Left ventricle myocardium inferior (tissue), 1 donor: ENCODE data around the gene LRIG1. TPM values are rescaled to one million over a fixed set of nuclear protein-coding genes. Genes with fewer than 3 reads are reported as not detected.
A peak's percentile ranks its signal among the peaks of the same experiment; 100 is the strongest.

Experiments
- DNase-seq: peaks from one replicate; pipeline ENCODE4 v3.0.0-alpha.2; 2020
- H3K27ac ChIP-seq: fragments of 200-600 bp; replicated peaks from 2 replicates; pipeline ENCODE4 v1.8.0; 2021
- H3K27me3 ChIP-seq: fragments of 200-600 bp; 2 replicates; pipeline ENCODE4 v1.8.0; 2021; ENCODE audit warnings: low read depth
- H3K36me3 ChIP-seq: fragments of 200-600 bp; 2 replicates; pipeline ENCODE4 v1.8.0; 2021
- H3K4me1 ChIP-seq: fragments of 200-600 bp; 2 replicates; pipeline ENCODE4 v1.8.0; 2021
- H3K4me3 ChIP-seq: fragments of 200-600 bp; 2 replicates; pipeline ENCODE4 v1.8.0; 2021; ENCODE audit warnings: mild to moderate bottlenecking, moderate library complexity
- H3K9me3 ChIP-seq: fragments of 200-600 bp; replicated peaks from 2 replicates; pipeline ENCODE4 v1.8.0; 2021
- CTCF ChIP-seq: fragments of 200-600 bp; IDR thresholded peaks from 2 replicates; pipeline ENCODE4 v1.8.0; 2021; ENCODE audit warnings: antibody characterized with exemption, mild to moderate bottlenecking, borderline replicate concordance
- intact Hi-C: fragments of 100-400 bp; cut with micrococcal nuclease; formaldehyde crosslinking; loops from one replicate; pipeline ENCODE4 v1.11.0; 2022
- total RNA-seq: library from RNA; stranded (reverse); fragmentation: NEBNext Ultra II Directional; extraction: Animal tissue kit (Norgen Biotek cat#: 25700); gene quantifications from one replicate; pipeline ENCODE4 v1.2.1, GENCODE V29; 2021
- donor health status: DM: no; HTN: yes; CAD: no; lungs with severe emphysema.

Gene LRIG1
- total RNA-seq, 1 donor from 2014 or later = 137 TPM

- no peaks in the 10 kb centered on the region for H3K9me3 ChIP-seq
- H3K27ac ChIP-seq = no peak overlapping the region
- intact Hi-C loops = no loop called here
- H3K27me3 ChIP-seq = no peaks in the 10 kb centered on the region
- H3K4me1 ChIP-seq = peaks cover 93% of the 10 kb centered on the region
- H3K36me3 ChIP-seq = no peaks in the 10 kb centered on the region
- no peak for DNase-seq
- no peak overlapping the region for H3K4me3 ChIP-seq
- TF ChIP-seq CTCF = no peak
Observed at GRCh38 chr3:66438046-66438445, 62.8 kb downstream of the LRIG1 start.

GRCh38 chr3:66437341-66437929 is 63.4 kb downstream of the LRIG1 start:
- H3K4me1 ChIP-seq = peaks cover 93% of the 10 kb centered on the region
- intact Hi-C loops = no loop called here
- DNase-seq = no peak
- H3K27me3 ChIP-seq = no peaks in the 10 kb centered on the region
- TF ChIP-seq CTCF = no peak
- no peak overlapping the region for H3K27ac ChIP-seq
- H3K9me3 ChIP-seq = no peaks in the 10 kb centered on the region
- H3K4me3 ChIP-seq = no peak overlapping the region
- no peaks in the 10 kb centered on the region for H3K36me3 ChIP-seq

- Histone ChIP-seq H3K27ac (peak overlapping the region; percentile 25), H3K4me3 (no peak overlapping the region), H3K4me1 (peaks cover 93% of the 10 kb centered on the region)
Observed at GRCh38 chr3:66435989-66436388, 64.8 kb downstream of the LRIG1 start.

GRCh38 chr3:66434726-66435125 is 66.1 kb downstream of the LRIG1 start:
- intact Hi-C loops = no loop called here
- Histone ChIP-seq H3K9me3 (no peaks in the 10 kb centered on the region), H3K27me3 (no peaks in the 10 kb centered on the region), H3K4me3 (no peak overlapping the region), H3K36me3 (no peaks in the 10 kb centered on the region), H3K4me1 (peaks cover 92% of the 10 kb centered on the region), H3K27ac (no peak overlapping the region)
- TF ChIP-seq CTCF = no peak
- no peak for DNase-seq

More at GRCh38 chr3:66435989-66436388, 64.8 kb downstream of the LRIG1 start:
- no peak for DNase-seq
- intact Hi-C loops = no loop called here
- TF ChIP-seq CTCF = no peak
- Histone ChIP-seq H3K36me3 (no peaks in the 10 kb centered on the region), H3K27me3 (no peaks in the 10 kb centered on the region), H3K9me3 (no peaks in the 10 kb centered on the region)

GRCh38 chr3:66433522-66433782 is 67.4 kb downstream of the LRIG1 start:
- no peak for TF ChIP-seq CTCF
- Histone ChIP-seq H3K27me3 (no peaks in the 10 kb centered on the region), H3K36me3 (no peaks in the 10 kb centered on the region), H3K9me3 (no peaks in the 10 kb centered on the region), H3K4me1 (peaks cover 92% of the 10 kb centered on the region), H3K4me3 (no peak overlapping the region), H3K27ac (peak overlapping the region; percentile 61)
- DNase-seq = no peak
- intact Hi-C loops = no loop called here
